NCI-H146 (cell line): ENCODE data around the gene NLRC5.

Experiments
- DNase-seq: peaks from one replicate; lab custom pipeline; 2025; lab: John Stamatoyannopoulos, UW

Gene NLRC5

GRCh38 chr16:57127836-57128235 lies 138.5 kb downstream of the NLRC5 start:
- no peak for DNase-seq

GRCh38 chr16:57128771-57129389 lies 139.5 kb downstream of the NLRC5 start:
- DNase-seq: no peak

GRCh38 chr16:57130950-57131321 lies 141.6 kb downstream of the NLRC5 start:
- no peak for DNase-seq

- DNase-seq: no peak
Observed at GRCh38 chr16:57131351-57131970, 142.1 kb downstream of the NLRC5 start.

GRCh38 chr16:57132470-57132869 lies 143.1 kb downstream of the NLRC5 start:
- DNase-seq: no peak

GRCh38 chr16:57133031-57133430 lies 143.7 kb downstream of the NLRC5 start:
- no peak for DNase-seq
